ENCODE results near the gene TEX2.
A peak's percentile ranks its signal among the peaks of the same experiment; 100 is the strongest.

Gene TEX2

GRCh38 chr17:64153565-64154312, 109.3 kb downstream of the TEX2 start:
- no peak overlapping the region for H3K4me3 ChIP-seq (ENCODE audit: low read length)
- TF ChIP-seq ZNF274 (IDR thresholded peaks at IDR 0.05; ENCODE audit: low read depth, low read length) = no peak

- TF ChIP-seq ZNF274 (IDR thresholded peaks at IDR 0.05; ENCODE audit: low read depth, low read length) = no peak
- no peak overlapping the region for H3K4me3 ChIP-seq (ENCODE audit: low read length)
Measured at GRCh38 chr17:64152428-64153125, 110.5 kb downstream of the TEX2 start.

GRCh38 chr17:64151016-64151368, 112.1 kb downstream of the TEX2 start:
- no peak overlapping the region for H3K4me3 ChIP-seq (ENCODE audit: low read length)
- TF ChIP-seq ZNF274 (IDR thresholded peaks at IDR 0.05; ENCODE audit: low read depth, low read length) = no peak

GRCh38 chr17:64150237-64151015, 112.6 kb downstream of the TEX2 start:
- TF ChIP-seq ZNF274 (IDR thresholded peaks at IDR 0.05; ENCODE audit: low read depth, low read length) = no peak
- H3K4me3 ChIP-seq (ENCODE audit: low read length) = no peak overlapping the region

- TF ChIP-seq ZNF274 (IDR thresholded peaks at IDR 0.05; ENCODE audit: low read depth, low read length) = no peak
- no peak overlapping the region for H3K4me3 ChIP-seq (ENCODE audit: low read length)
Measured at GRCh38 chr17:64149196-64149595, 113.9 kb downstream of the TEX2 start.

GRCh38 chr17:64148699-64149098, 114.4 kb downstream of the TEX2 start:
- no peak for TF ChIP-seq ZNF274 (IDR thresholded peaks at IDR 0.05; ENCODE audit: low read depth, low read length)
- H3K4me3 ChIP-seq (ENCODE audit: low read length) = no peak overlapping the region

- no peak overlapping the region for H3K4me3 ChIP-seq (ENCODE audit: low read length)
- TF ChIP-seq ZNF274 (IDR thresholded peaks at IDR 0.05; ENCODE audit: low read depth, low read length) = no peak
Measured at GRCh38 chr17:64148017-64148631, 114.9 kb downstream of the TEX2 start.

GRCh38 chr17:64147110-64148016, 115.7 kb downstream of the TEX2 start:
- H3K4me3 ChIP-seq (ENCODE audit: low read length) = peak overlapping the region; percentile 78
- no peak for TF ChIP-seq ZNF274 (IDR thresholded peaks at IDR 0.05; ENCODE audit: low read depth, low read length)

GRCh38 chr17:64146418-64147109, 116.5 kb downstream of the TEX2 start:
- TF ChIP-seq ZNF274 (IDR thresholded peaks at IDR 0.05; ENCODE audit: low read depth, low read length) = no peak
- H3K4me3 ChIP-seq (ENCODE audit: low read length) = peak overlapping the region; percentile 78

- no peak for TF ChIP-seq ZNF274 (IDR thresholded peaks at IDR 0.05; ENCODE audit: low read depth, low read length)
- H3K4me3 ChIP-seq (ENCODE audit: low read length) = peak overlapping the region; percentile 88
Measured at GRCh38 chr17:64145751-64146417, 117.2 kb downstream of the TEX2 start.

- no peak for TF ChIP-seq ZNF274 (IDR thresholded peaks at IDR 0.05; ENCODE audit: low read depth, low read length)
- peak overlapping the region; percentile 88 for H3K4me3 ChIP-seq (ENCODE audit: low read length)
Measured at GRCh38 chr17:64145375-64145750, 117.7 kb downstream of the TEX2 start.

- TF ChIP-seq ZNF274 (IDR thresholded peaks at IDR 0.05; ENCODE audit: low read depth, low read length) = no peak
- H3K4me3 ChIP-seq (ENCODE audit: low read length) = no peak overlapping the region
Measured at GRCh38 chr17:64139542-64139941, 123.5 kb downstream of the TEX2 start.
